Stimulated activated CD8-positive, alpha-beta memory T cell treated with anti-CD3 and anti-CD28 coated beads, Interleukin-7, amount 100 ng/mL, for 24 hours (primary cell): ENCODE measurements around the gene PRKCB.
A peak's percentile ranks its signal among the peaks of the same experiment; 100 is the strongest.

Source experiments
- DNase-seq: peaks from one replicate; pipeline ENCODE4 v3.0.0-alpha.2; 2020; ENCODE audit warnings: low read depth

PRKCB gene

GRCh38 chr16:23968176-23968575 is 132.4 kb downstream of the PRKCB start:
- DNase-seq = no peak

- DNase-seq = no peak
Measured at GRCh38 chr16:23969468-23970297, 133.9 kb downstream of the PRKCB start.

GRCh38 chr16:23974223-23974622 is 138.4 kb downstream of the PRKCB start:
- no peak for DNase-seq

GRCh38 chr16:23975293-23975692 is 139.5 kb downstream of the PRKCB start:
- no peak for DNase-seq

GRCh38 chr16:23976091-23976490 is 140.3 kb downstream of the PRKCB start:
- no peak for DNase-seq

- DNase-seq = no peak
Measured at GRCh38 chr16:23976524-23976923, 140.7 kb downstream of the PRKCB start.

GRCh38 chr16:23979441-23979840 is 143.7 kb downstream of the PRKCB start:
- no peak for DNase-seq

GRCh38 chr16:23979982-23980381 is 144.2 kb downstream of the PRKCB start:
- DNase-seq = no peak

GRCh38 chr16:23981429-23982399 is 145.9 kb downstream of the PRKCB start:
- DNase-seq = no peak

- no peak for DNase-seq
Measured at GRCh38 chr16:23986455-23986854, 150.7 kb downstream of the PRKCB start.

- DNase-seq = no peak
Measured at GRCh38 chr16:23987443-23987842, 151.7 kb downstream of the PRKCB start.

- DNase-seq = no peak
Measured at GRCh38 chr16:23990507-23990906, 154.7 kb downstream of the PRKCB start.

- no peak for DNase-seq
Measured at GRCh38 chr16:23991066-23991465, 155.3 kb downstream of the PRKCB start.

GRCh38 chr16:23994615-23995014 is 158.8 kb downstream of the PRKCB start:
- no peak for DNase-seq

- DNase-seq = no peak
Measured at GRCh38 chr16:23996258-23996955, 160.6 kb downstream of the PRKCB start.

GRCh38 chr16:23998771-23999170 is 163.0 kb downstream of the PRKCB start:
- DNase-seq = no peak

GRCh38 chr16:23999663-24000062 is 163.9 kb downstream of the PRKCB start:
- DNase-seq = peak; percentile 28

GRCh38 chr16:24001710-24002109 is 165.9 kb downstream of the PRKCB start:
- no peak for DNase-seq

- no peak for DNase-seq
Measured at GRCh38 chr16:24002619-24003018, 166.8 kb downstream of the PRKCB start.

- DNase-seq = no peak
Measured at GRCh38 chr16:24005577-24005976, 169.8 kb downstream of the PRKCB start.

- no peak for DNase-seq
Measured at GRCh38 chr16:24007391-24007790, 171.6 kb downstream of the PRKCB start.

- no peak for DNase-seq
Measured at GRCh38 chr16:24007934-24008333, 172.2 kb downstream of the PRKCB start.
